Mesenchymal stem cell (in vitro differentiated cells and primary cell): ENCODE results near the gene EME1.
A peak's percentile ranks its signal among the peaks of the same experiment; 100 is the strongest.
"Not testable (repeated sequence)": the region's sequence is repeated elsewhere in the genome, so short reads cannot be mapped to it uniquely, and the experiment has no call there.

Source experiments
- DNase-seq: peaks from one replicate; pipeline ENCODE4 v3.0.0-alpha.2; 2013
- H2AFZ ChIP-seq: one replicate; pipeline ENCODE4 v1.6.1; 2013; ENCODE audit warnings: low read depth, mild to moderate bottlenecking, control low read depth, inconsistent platforms, low read length, moderate library complexity
- H2AK5ac ChIP-seq: 2 replicates; pipeline ENCODE4 v1.6.1; 2013; ENCODE audit warnings: low read length, moderate library complexity, mild to moderate bottlenecking, inconsistent platforms; ENCODE audit not compliant: severe bottlenecking
- H2BK120ac ChIP-seq: one replicate; pipeline ENCODE4 v1.6.1; 2013; ENCODE audit warnings: low read depth, mild to moderate bottlenecking, inconsistent platforms, low read length, moderate library complexity
- H2BK12ac ChIP-seq, 2 experiments: one replicate each; pipeline ENCODE4 v1.6.1; 2013; ENCODE audit warnings: inconsistent platforms in 2 of 2, low read length in 2 of 2, mild to moderate bottlenecking in 2 of 2, moderate library complexity in 2 of 2, control low read depth in 1 of 2
- H2BK15ac ChIP-seq: one replicate; pipeline ENCODE4 v1.6.1; 2013; ENCODE audit warnings: mild to moderate bottlenecking, low read depth, inconsistent platforms; ENCODE audit not compliant: poor library complexity, severe bottlenecking
- H2BK5ac ChIP-seq: 2 replicates; pipeline ENCODE4 v1.6.1; 2013; ENCODE audit warnings: low read depth, mild to moderate bottlenecking, low read length, control low read depth, inconsistent platforms; ENCODE audit not compliant: poor library complexity, severe bottlenecking
- H3K14ac ChIP-seq, 2 experiments: one replicate each; pipeline ENCODE4 v1.6.1; 2013; ENCODE audit warnings: inconsistent platforms in 2 of 2, low read length in 2 of 2, control low read depth in 1 of 2, mild to moderate bottlenecking in 1 of 2, moderate library complexity in 1 of 2
- H3K18ac ChIP-seq, 2 experiments: one replicate each; pipeline ENCODE4 v1.6.1; 2013; ENCODE audit warnings: inconsistent platforms in 2 of 2, low read length in 2 of 2, control low read depth in 1 of 2, low read depth in 1 of 2, mild to moderate bottlenecking in 1 of 2
- H3K23ac ChIP-seq, 2 experiments: one replicate each; pipeline ENCODE4 v1.6.1; 2013; ENCODE audit warnings: inconsistent platforms in 2 of 2, low read length in 2 of 2, mild to moderate bottlenecking in 2 of 2, moderate library complexity in 2 of 2, control low read depth in 1 of 2
- H3K27ac ChIP-seq: 2 replicates; pipeline ENCODE4 v1.5.1; 2013; ENCODE audit warnings: mild to moderate bottlenecking, moderate library complexity, low read length, control low read depth, inconsistent platforms; ENCODE audit not compliant: poor library complexity, severe bottlenecking
- H3K27me3 ChIP-seq, 2 experiments: 2 replicates each; pipeline versions ENCODE4 v1.6.1 to v1.7.0; 2013; ENCODE audit warnings: low read length in 2 of 2, mild to moderate bottlenecking in 2 of 2, moderate library complexity in 2 of 2, control low read depth in 1 of 2, inconsistent platforms in 1 of 2; ENCODE audit not compliant: control insufficient read depth in 1 of 2, insufficient read depth in 1 of 2
- H3K36me3 ChIP-seq, 2 experiments: 2 replicates each; pipeline versions ENCODE4 v1.6.1 to v1.7.0; 2013; ENCODE audit warnings: low read length in 2 of 2, control low read depth in 1 of 2, inconsistent platforms in 1 of 2, low read depth in 1 of 2, mild to moderate bottlenecking in 1 of 2; ENCODE audit not compliant: insufficient read depth in 2 of 2, control insufficient read depth in 1 of 2
- H3K4ac ChIP-seq, 2 experiments: one replicate each; pipeline ENCODE4 v1.6.1; 2013; ENCODE audit warnings: inconsistent platforms in 2 of 2, low read length in 2 of 2, mild to moderate bottlenecking in 2 of 2, moderate library complexity in 2 of 2, control low read depth in 1 of 2, low read depth in 1 of 2
- H3K4me1 ChIP-seq: 2 replicates; pipeline ENCODE4 v1.6.1; 2013; ENCODE audit warnings: low read depth, low read length, control low read depth; ENCODE audit not compliant: control insufficient read depth, insufficient read depth
- H3K4me2 ChIP-seq: 2 replicates; pipeline ENCODE4 v1.6.1; 2013; ENCODE audit warnings: low read length, mild to moderate bottlenecking, inconsistent platforms; ENCODE audit not compliant: poor library complexity, severe bottlenecking
- H3K4me3 ChIP-seq, 2 experiments: 2 replicates each; pipeline versions ENCODE4 v1.5.1 to v1.7.0; 2013; ENCODE audit warnings: low read length in 2 of 2, mild to moderate bottlenecking in 2 of 2, control low read depth in 1 of 2, low read depth in 1 of 2; ENCODE audit not compliant: insufficient read depth in 1 of 2
- H3K79me1 ChIP-seq: replicated peaks from 2 replicates; pipeline ENCODE4 v1.6.1; 2013; ENCODE audit warnings: mild to moderate bottlenecking, control low read depth, low read length, inconsistent platforms; ENCODE audit not compliant: poor library complexity, severe bottlenecking
- H3K9ac ChIP-seq: 2 replicates; pipeline ENCODE4 v1.7.0; 2013; ENCODE audit warnings: mild to moderate bottlenecking, low read length, moderate library complexity
- H3K9me3 ChIP-seq: 2 replicates; pipeline ENCODE4 v1.7.0; 2013; ENCODE audit warnings: mild to moderate bottlenecking, low read length; ENCODE audit not compliant: control insufficient read depth
- H4K8ac ChIP-seq: one replicate; pipeline ENCODE4 v1.6.1; 2013; ENCODE audit warnings: inconsistent platforms, mild to moderate bottlenecking, low read length, moderate library complexity
- H4K91ac ChIP-seq: one replicate; pipeline ENCODE4 v1.6.1; 2013; ENCODE audit warnings: mild to moderate bottlenecking, low read length, inconsistent platforms
- WGBS: methylation state at CpG from one replicate; pipeline ENCODE4 v1.1.7; 2013; ENCODE audit warnings: mixed read lengths; 5-methylcytosine and 5-hydroxymethylcytosine counted together

EME1 gene

DNA sequence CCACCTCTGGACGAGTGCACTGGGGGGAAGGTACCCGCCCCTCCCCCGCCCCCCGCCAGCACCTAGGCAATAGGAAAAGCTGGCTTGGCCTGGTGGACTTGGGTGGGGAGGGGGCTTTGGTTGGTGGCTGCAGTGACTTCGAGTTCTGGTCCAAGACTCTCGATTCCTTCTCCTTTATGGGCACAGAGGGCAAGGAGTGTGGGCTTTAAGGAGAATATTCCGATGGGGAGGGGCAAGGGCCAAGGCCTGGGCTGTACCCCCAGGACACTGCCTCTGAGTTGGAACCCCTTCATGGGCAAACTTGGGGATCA lies 53.4 kb downstream of the EME1 start:
- peak overlapping the region; percentile 87 for H3K4me2 ChIP-seq
- no peak for DNase-seq
- no peaks in the 10 kb centered on the region for H3K9me3 ChIP-seq
- H3K36me3 ChIP-seq = peaks cover 0 to 2% of the 10 kb centered on the region in 2 experiments
- peak overlapping the region in 1 of 2 experiments; percentile 87 for H3K23ac ChIP-seq
- H2BK120ac ChIP-seq = peak overlapping the region; percentile 55
- H3K4me1 ChIP-seq = peaks cover 31% of the 10 kb centered on the region
- peak overlapping the region; percentile 75 for H3K9ac ChIP-seq
- WGBS = 10% methylated on average over 3 of the region's 7 CpGs
- H2AK5ac ChIP-seq = no peak overlapping the region
- peak overlapping the region in 1 of 2 experiments; percentile 75 for H3K14ac ChIP-seq
- peak overlapping the region in 1 of 2 experiments; percentile 40 for H3K4ac ChIP-seq
- H3K27ac ChIP-seq = peak overlapping the region; percentile 63
- H2BK5ac ChIP-seq = no peak overlapping the region
- peak overlapping the region; percentile 56 for H4K8ac ChIP-seq
- H3K79me1 ChIP-seq = peaks cover 13% of the 10 kb centered on the region
- H2BK12ac ChIP-seq = no peak overlapping the region
- peak overlapping the region; percentile 72 to 83 for H3K4me3 ChIP-seq
- peak overlapping the region; percentile 73 for H2BK15ac ChIP-seq
- H4K91ac ChIP-seq = no peak overlapping the region
- peak overlapping the region in 1 of 2 experiments; percentile 65 for H3K18ac ChIP-seq
- peak overlapping the region; percentile 65 for H2AFZ ChIP-seq
- H3K27me3 ChIP-seq = no peaks in the 10 kb centered on the region

DNA sequence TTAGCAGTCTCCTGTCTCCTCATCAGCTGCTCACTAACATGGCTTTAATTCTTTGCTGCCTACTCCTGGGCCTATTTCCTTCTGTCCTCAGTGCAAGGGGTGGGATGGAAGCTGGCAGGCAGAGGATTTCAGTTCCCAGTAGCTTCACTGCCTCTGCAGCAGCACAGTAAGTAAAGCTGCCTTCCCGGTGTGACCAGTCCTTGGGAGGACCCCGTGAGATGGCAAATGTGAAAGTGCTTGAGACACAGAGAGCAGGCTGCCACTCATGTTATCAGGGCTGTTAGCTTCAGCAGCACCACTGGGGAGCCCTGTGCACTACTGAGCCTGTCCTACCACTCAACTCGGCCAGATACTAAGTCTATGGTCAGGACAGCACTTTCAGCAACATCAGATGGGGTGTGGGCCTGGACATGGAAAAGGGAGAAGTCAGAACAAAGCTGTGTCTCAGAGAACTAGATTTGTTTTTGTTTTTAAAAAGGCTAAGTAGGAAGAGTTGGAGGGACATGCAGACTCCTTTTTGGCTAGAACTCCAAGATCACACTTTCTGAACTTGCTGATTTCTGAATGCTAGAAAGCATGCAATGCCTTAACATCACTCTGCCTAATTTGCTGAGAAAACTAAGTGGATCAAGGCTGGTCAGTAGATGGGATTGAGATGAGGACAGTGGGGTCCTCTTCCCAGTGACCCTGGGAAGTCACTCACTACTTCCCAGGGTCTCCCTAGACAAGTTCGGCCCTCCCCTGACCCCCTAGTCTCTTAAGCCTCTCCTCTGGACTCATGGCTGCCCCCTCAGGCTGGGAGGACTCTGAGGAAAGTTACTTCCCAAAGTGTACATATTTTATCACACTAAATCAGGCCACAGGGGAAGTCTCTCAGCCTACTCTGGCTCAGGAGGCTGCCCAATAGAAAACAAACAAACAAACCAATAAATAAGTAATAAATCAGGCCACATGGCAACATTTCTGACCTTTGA lies 54.1 kb downstream of the EME1 start:
- H3K4ac ChIP-seq = peak overlapping the region in 1 of 2 experiments; percentile 40
- H4K91ac ChIP-seq = no peak overlapping the region
- peak overlapping the region in 1 of 2 experiments; percentile 27 for H2BK12ac ChIP-seq
- H3K27me3 ChIP-seq = no peaks in the 10 kb centered on the region
- no peak overlapping the region for H2BK5ac ChIP-seq
- no peak overlapping the region for H3K23ac ChIP-seq
- H3K9me3 ChIP-seq = no peaks in the 10 kb centered on the region
- H2BK15ac ChIP-seq = no peak overlapping the region
- H3K36me3 ChIP-seq = peaks cover 0 to 2% of the 10 kb centered on the region in 2 experiments
- H2AK5ac ChIP-seq = no peak overlapping the region
- peak overlapping the region; percentile 87 for H3K4me2 ChIP-seq
- peak overlapping the region; percentile 65 for H2AFZ ChIP-seq
- H3K4me1 ChIP-seq = peaks cover 32% of the 10 kb centered on the region
- peak; percentile 76 for DNase-seq
- peaks cover 13% of the 10 kb centered on the region for H3K79me1 ChIP-seq
- H3K9ac ChIP-seq = peak overlapping the region; percentile 75
- H3K18ac ChIP-seq = peak overlapping the region in 1 of 2 experiments; percentile 88
- H3K14ac ChIP-seq = peak overlapping the region in 1 of 2 experiments; percentile 75
- WGBS = 42% methylated on average over 4 of the region's 4 CpGs
- H2BK120ac ChIP-seq = no peak overlapping the region
- peak overlapping the region; percentile 56 for H4K8ac ChIP-seq
- H3K27ac ChIP-seq = peak overlapping the region; percentile 63
- H3K4me3 ChIP-seq = peak overlapping the region; percentile 72 to 83

DNA sequence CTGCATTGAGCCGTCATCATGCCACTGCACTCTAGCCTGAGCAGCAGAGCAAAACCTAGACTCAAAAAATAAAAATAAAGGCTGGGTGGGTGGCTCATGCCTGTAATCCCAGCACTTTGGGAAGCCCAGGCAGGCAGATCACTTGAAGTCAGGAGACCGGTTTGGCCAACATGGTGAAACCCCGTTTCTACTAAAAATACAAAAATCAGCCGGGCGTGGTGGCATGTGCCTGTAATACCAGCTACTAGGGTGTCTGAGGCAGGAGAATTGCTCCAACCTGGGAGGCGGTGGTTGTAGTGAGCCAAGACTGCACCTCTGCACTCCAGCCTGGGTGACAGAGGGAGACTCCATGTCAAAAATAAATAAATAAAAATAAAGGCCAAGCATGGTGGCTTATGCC lies 55.1 kb downstream of the EME1 start:
- H3K27me3 ChIP-seq, H2AFZ ChIP-seq, H3K36me3 ChIP-seq, H2BK12ac ChIP-seq, H3K23ac ChIP-seq, H3K9ac ChIP-seq, H3K9me3 ChIP-seq, H3K4me2 ChIP-seq, H2BK15ac ChIP-seq, DNase-seq, H4K91ac ChIP-seq, H3K4me3 ChIP-seq, H2AK5ac ChIP-seq, H4K8ac ChIP-seq, H3K27ac ChIP-seq, H3K14ac ChIP-seq, H3K18ac ChIP-seq, H2BK120ac ChIP-seq, H3K4ac ChIP-seq, H2BK5ac ChIP-seq: not testable (repeated sequence)
- H3K79me1 ChIP-seq = peaks cover 13% of the 10 kb centered on the region
- peaks cover 35% of the 10 kb centered on the region for H3K4me1 ChIP-seq
- WGBS = 100% methylated on average over 6 of the region's 6 CpGs

DNA sequence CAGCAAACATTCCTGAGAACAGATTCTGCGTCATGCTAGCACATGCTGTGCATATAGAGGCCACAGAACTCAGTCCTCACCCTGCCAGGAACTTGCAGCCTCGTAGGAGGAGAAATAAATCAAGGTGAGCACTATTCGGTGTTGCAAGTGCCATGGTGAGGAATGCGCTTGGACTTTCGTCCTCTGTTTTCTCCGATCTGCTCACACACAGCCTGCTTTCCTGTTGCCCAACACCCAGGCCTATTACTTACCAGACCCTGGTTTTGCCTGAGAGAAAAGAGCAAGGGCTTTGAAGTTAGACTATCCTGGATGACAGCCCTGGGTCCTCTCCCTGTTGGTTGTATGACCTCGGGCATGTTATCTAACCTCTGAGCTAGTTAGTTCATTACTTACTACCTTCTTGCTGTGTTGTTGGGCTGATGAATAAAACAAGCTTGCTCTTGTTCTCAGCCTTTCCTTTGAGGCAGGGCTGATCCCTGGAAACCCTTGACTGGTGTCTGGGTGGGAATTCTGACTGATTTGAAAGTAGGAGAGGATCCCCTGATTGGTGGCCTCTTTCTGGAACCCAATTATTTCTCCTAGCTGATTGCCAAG lies 55.9 kb downstream of the EME1 start:
- Histone ChIP-seq H3K27me3 (no peaks in the 10 kb centered on the region), H2BK120ac (no peak overlapping the region), H3K23ac (no peak overlapping the region), H2BK5ac (no peak overlapping the region), H2AFZ (no peak overlapping the region), H3K9ac (no peak overlapping the region), H3K4me3 (no peak overlapping the region), H2BK15ac (no peak overlapping the region), H3K4me2 (no peak overlapping the region), H3K18ac (no peak overlapping the region), H3K4ac (no peak overlapping the region), H4K91ac (no peak overlapping the region), H3K14ac (no peak overlapping the region), H3K4me1 (peaks cover 32% of the 10 kb centered on the region), H2AK5ac (no peak overlapping the region), H3K36me3 (peaks cover 0 to 2% of the 10 kb centered on the region in 2 experiments), H4K8ac (no peak overlapping the region), H3K9me3 (no peaks in the 10 kb centered on the region), H2BK12ac (no peak overlapping the region), H3K79me1 (peaks cover 19% of the 10 kb centered on the region), H3K27ac (no peak overlapping the region)
- DNase-seq = no peak
- 74% methylated on average over 3 of the region's 7 CpGs for WGBS
